Measurements from ENCODE around the gene NGRN.
"Not testable (repeated sequence)": the region's sequence is repeated elsewhere in the genome, so short reads cannot be mapped to it uniquely, and the experiment has no call there.

Gene NGRN

DNA sequence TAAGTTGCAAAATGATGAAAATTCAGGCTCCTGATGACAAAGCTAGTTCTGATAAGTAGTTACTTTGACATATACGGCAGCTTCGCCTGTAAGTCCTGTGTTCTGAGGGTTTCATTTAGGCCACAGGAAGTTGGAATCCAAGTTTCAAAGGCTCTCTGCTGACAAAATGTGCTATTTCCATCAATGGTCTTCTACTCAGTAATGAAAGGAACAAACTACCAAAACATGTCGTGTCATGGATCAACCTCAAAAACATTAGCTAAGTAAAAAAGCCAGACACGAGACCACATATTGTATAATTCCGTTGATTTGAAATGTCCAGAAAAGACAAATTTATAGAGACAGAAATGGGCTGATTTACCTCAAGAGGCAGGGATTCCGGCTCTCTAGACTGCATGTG, 22.5 kb downstream of the NGRN start:
- ChIA-PET CTCF (interaction anchor here (0.5 to 0.6 kb wide), 2 partner anchors 12 to 497 kb away, joined by 3 read pairs; no protein-coding TSS in a partner anchor), POLR2A (ENCODE audit: low non-redundant PET) (no interaction called here)
- TF ChIP-seq, protein P1, sequence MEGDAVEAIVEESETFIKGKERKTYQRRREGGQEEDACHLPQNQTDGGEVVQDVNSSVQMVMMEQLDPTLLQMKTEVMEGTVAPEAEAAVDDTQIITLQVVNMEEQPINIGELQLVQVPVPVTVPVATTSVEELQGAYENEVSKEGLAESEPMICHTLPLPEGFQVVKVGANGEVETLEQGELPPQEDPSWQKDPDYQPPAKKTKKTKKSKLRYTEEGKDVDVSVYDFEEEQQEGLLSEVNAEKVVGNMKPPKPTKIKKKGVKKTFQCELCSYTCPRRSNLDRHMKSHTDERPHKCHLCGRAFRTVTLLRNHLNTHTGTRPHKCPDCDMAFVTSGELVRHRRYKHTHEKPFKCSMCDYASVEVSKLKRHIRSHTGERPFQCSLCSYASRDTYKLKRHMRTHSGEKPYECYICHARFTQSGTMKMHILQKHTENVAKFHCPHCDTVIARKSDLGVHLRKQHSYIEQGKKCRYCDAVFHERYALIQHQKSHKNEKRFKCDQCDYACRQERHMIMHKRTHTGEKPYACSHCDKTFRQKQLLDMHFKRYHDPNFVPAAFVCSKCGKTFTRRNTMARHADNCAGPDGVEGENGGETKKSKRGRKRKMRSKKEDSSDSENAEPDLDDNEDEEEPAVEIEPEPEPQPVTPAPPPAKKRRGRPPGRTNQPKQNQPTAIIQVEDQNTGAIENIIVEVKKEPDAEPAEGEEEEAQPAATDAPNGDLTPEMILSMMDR (conservative IDR thresholded peaks at IDR 0.05; ENCODE audit: low read depth): no peak
- no peak for DNase-seq (ENCODE audit: low spot score)
- H3K27ac ChIP-seq: no peak overlapping the region

DNA sequence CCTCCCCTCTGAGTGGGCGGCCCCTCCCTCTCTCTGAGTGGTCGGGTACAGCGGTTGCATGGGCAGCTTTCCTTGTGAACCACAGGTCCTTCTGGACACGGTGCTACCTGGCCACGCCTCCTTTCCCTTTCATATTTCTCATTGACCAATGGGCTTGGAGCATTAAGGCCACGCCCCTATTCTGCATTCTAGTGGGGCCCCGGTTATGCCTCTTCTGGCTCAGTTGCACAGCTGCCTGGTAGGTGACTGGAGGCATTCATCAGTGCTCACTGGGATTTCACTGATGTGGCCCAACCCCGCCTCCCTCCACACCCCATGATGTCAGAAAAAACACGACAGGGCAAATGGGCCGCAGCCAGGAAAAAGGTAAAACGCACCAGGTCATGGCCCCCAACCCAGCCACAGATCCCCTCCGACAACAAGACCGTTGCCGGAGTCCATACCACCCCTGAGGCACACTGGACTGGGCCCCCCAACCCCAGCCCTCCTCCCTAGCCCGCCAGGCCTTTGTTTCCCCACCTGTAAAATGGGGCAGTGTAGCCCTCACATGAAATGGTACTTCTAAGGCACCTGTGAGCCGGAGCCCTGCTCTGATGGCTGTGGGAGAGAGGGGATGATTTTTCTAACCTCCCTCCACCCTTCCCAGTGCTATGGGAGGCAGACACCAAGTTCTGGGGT, 26.3 kb downstream of the NGRN start:
- ChIA-PET POLR2A (ENCODE audit: low non-redundant PET) (interaction anchor here (0.6 kb wide), 1 partner anchor 234 kb away, joined by 6 read pairs; no protein-coding TSS in a partner anchor), CTCF (interaction anchor here (0.7 to 1.5 kb wide), 2 partner anchors 13 to 135 kb away, joined by 3 to 8 read pairs; no protein-coding TSS in a partner anchor)
- DNase-seq (ENCODE audit: low spot score): peak; percentile 56
- TF ChIP-seq, protein P1 (conservative IDR thresholded peaks at IDR 0.05; ENCODE audit: low read depth): no peak
- H3K27ac ChIP-seq: no peak overlapping the region

DNA sequence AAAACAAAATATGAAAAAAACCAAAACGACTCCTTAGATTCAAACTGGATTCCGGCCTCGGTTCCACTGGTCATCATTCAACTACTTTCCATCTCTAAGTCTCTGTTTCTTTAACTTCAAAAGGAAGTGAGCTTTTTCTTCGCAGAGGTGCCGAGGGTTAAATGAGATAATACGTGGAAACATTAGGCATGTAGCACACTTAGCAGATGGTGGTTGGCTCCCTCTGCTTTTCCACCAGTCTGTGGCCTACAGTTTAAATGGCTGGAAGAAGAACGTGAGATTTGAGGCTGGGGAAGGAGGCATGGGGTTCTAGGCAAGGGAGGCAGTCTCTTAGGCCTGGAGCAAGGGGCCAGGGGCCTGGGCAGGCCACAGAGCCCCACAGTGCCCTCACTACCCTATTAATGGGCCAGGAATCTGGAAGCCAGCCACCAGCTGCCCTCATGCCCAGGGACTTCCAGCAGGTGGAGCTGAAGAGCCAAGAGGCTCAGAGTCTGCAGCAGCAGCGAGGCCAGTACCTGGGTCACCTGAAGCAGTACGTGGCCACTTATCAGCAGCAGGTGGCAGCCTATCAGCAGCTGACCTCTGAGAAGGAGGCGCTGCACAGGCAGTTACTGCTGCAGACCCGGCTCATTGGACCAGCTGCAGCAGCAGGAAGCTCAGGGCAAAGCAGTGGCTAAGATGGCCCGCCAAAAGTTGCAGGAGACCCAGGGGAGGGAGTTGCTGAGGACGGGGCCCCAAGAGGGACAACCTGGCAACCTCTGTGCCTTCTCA, 27.8 kb downstream of the NGRN start:
- ChIA-PET CTCF (interaction anchor here (0.5 to 1.9 kb wide), 31 partner anchors 10 to 593 kb away, joined by 3 to 16 read pairs (median 4); partner anchors contain the start of genes IQGAP1 and TTLL13), POLR2A (ENCODE audit: low non-redundant PET) (interaction anchor here (0.6 kb wide), 1 partner anchor 16 kb away, joined by 3 read pairs; no protein-coding TSS in a partner anchor)
- H3K27ac ChIP-seq: not testable (repeated sequence)
- peak; percentile 63 for DNase-seq (ENCODE audit: low spot score)
- TF ChIP-seq, protein P1 (conservative IDR thresholded peaks at IDR 0.05; ENCODE audit: low read depth): peak; percentile 98

DNA sequence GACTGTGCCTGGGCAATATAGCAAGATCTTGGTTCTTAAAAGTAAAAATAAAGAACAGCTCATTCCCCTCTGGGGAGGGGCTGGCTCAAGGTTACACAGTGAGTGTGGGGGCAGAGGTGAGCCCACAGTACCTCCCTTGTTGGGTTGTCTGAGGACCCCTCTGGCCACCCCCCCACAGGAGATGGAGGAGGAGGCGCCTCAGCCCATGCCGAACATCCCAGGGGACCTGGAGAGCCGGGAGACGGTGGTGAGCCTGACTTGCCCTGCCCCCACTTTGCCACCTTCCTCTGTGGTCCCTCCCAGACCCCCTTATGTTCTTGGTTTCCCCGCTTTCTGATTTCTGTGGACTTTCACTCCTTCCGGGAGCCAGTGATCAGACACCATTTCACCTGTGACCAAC, 28.7 kb downstream of the NGRN start:
- ChIA-PET POLR2A (ENCODE audit: low non-redundant PET) (no interaction called here), CTCF (interaction anchor here (0.9 to 1.9 kb wide), 11 partner anchors 9 to 592 kb away, joined by 4 to 16 read pairs (median 7); partner anchors contain the start of gene TTLL13)
- no peak overlapping the region for H3K27ac ChIP-seq
- TF ChIP-seq, protein P1 (conservative IDR thresholded peaks at IDR 0.05; ENCODE audit: low read depth): no peak
- DNase-seq (ENCODE audit: low spot score): no peak

DNA sequence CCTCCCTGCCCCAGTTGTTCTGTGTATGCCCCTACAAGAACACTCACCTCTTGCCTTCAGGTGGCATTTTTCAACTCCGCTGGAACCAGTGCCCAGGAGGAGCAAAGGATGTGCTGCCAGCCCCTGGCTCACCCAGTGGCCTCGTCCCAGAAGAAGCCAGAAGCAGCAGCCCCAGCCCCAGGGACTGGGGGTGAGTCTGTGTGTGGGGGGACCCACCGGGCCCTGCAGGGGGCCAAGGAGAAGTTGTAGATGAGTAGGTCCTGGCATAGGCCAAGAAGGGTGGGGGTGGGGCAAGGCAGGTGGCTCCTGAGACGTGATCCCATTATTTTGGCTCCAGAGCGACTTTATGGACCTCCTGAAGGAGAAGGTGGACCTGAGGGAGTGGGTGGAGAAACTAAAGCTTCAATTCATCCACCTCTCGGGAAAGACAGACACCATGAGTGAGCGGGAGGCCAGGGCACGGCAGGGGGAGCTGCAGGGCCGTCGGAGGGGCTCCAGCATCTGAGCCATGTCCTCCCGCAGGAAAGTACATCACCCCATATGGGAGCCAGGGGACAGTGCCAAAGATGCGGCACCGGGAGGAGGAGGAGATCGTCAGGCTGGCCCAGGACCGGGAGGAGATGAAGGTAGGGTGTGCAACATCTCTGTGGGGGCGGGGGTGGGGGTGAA, 29.3 kb downstream of the NGRN start:
- TF ChIP-seq, protein P1 (conservative IDR thresholded peaks at IDR 0.05; ENCODE audit: low read depth): no peak
- CTCF ChIA-PET: interaction anchor here (0.7 to 1.9 kb wide), 2 partner anchors 13 to 187 kb away, joined by 3 to 8 read pairs; no protein-coding TSS in a partner anchor

DNA sequence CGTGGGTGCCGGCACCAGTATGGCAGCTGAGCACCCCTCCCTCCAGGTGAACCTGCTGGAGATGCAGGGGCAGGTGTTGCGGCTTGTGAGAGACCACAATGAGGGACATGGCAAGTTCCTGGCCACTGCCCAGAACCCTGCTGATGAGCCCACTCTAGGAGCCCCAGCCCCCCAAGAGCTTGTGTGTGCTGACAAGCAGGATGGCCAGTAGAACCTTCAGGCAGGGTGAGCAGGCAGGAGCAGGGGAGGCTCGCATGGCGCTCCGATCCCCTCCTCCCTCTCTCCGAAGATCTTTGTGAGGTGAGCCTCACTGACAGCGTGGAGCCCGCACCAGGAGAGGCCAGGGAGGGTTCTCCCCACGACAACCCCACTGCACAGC, 29.8 kb downstream of the NGRN start:
- TF ChIP-seq, protein P1 (conservative IDR thresholded peaks at IDR 0.05; ENCODE audit: low read depth): no peak
- ChIA-PET CTCF (interaction anchor here (0.7 kb wide), 1 partner anchor 12 kb away, joined by 3 read pairs; no protein-coding TSS in a partner anchor), POLR2A (ENCODE audit: low non-redundant PET) (interaction anchor here (0.7 kb wide), 1 partner anchor 490 kb away, joined by 3 read pairs; no protein-coding TSS in a partner anchor)
- DNase-seq (ENCODE audit: low spot score): no peak
- no peak overlapping the region for H3K27ac ChIP-seq

More for the DNA sequence above, 29.3 kb downstream of the NGRN start:
- POLR2A ChIA-PET (ENCODE audit: low non-redundant PET): interaction anchor here (0.7 kb wide), 1 partner anchor 491 kb away, joined by 3 read pairs; no protein-coding TSS in a partner anchor
- no peak overlapping the region for H3K27ac ChIP-seq
- DNase-seq (ENCODE audit: low spot score): no peak

DNA sequence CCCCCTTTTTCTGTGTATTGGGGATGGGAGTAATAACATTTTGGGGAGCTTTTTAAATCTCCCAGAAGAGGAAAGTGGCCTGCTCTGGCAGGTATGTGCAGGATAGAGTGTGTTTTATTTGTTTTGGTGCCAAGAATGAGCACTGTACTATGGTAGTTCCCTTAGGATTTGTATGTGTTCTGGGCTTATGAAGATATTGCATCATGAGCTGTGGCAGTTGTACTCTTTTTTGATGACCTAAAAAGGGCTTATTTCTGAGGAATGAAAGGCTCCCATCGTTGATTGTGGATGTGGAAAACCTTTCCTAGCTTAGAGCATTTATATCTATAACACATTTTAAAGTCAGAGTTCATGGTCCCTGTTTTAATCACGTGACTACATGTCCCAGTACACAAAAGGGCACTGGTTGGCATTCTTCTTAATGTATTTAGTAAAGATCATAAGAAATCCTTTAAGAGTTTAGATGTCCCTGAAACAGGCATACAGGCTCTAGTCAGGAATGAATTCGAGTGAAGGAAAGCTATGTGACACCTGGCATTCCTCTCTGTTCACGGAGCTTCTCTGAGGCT, 30.9 kb downstream of the NGRN start:
- POLR2A ChIA-PET (ENCODE audit: low non-redundant PET); H3K27ac ChIP-seq; DNase-seq (ENCODE audit: low spot score): not testable (repeated sequence)
- CTCF ChIA-PET: interaction anchor here (0.6 kb wide), 1 partner anchor 636 kb away, joined by 3 read pairs; no protein-coding TSS in a partner anchor

Data from RWPE1 (cell line).